ENCODE data around the gene CACNB4. TPM values are rescaled to one million over a fixed set of nuclear protein-coding genes. Genes with fewer than 3 reads are reported as not detected.
A peak's percentile ranks its signal among the peaks of the same experiment; 100 is the strongest.

Gene CACNB4
- total RNA-seq, 2 donors from 2014 or later = 0.93 to 0.95 TPM

GRCh38 chr2:152051436-152051835 is 47.4 kb downstream of the CACNB4 start:
- no peak overlapping the region for H3K9ac ChIP-seq (ENCODE audit: extremely low read depth, low read length, poor library complexity, severe bottlenecking)
- no peak for TF ChIP-seq CTCF (conservative IDR thresholded peaks at IDR 0.05)
- peaks cover 7% of the 10 kb centered on the region for H3K9me3 ChIP-seq (ENCODE audit: control insufficient read depth, low read length)
- Mint-ChIP-seq H3K27me3 (ENCODE audit: insufficient read depth) (peaks cover 62% of the 10 kb centered on the region), H3K9me3 (no peaks in the 10 kb centered on the region), H3K4me1 (peaks cover 9% of the 10 kb centered on the region), H3K4me3 (no peak overlapping the region), H3K36me3 (ENCODE audit: low read depth) (no peaks in the 10 kb centered on the region), H3K27ac (no peak overlapping the region)
- no peak for DNase-seq
- no peaks in the 10 kb centered on the region for H3K36me3 ChIP-seq (ENCODE audit: control insufficient read depth, insufficient read depth, low read length)
- H3K4me3 ChIP-seq (ENCODE audit: low read length) = no peak overlapping the region
- peaks cover 20% of the 10 kb centered on the region for H3K27me3 ChIP-seq (ENCODE audit: control insufficient read depth, insufficient read depth, low read length, poor library complexity, severe bottlenecking)
- 83 to 95% methylated on average over 1 to 3 of the region's 3 CpGs for WGBS, 2 experiments (ENCODE audit: insufficient coverage in 1 of 2, insufficient read length in 1 of 2)
- H3K27ac ChIP-seq (ENCODE audit: low read depth, low read length) = no peak overlapping the region
- peaks cover 5% of the 10 kb centered on the region for H3K4me1 ChIP-seq (ENCODE audit: control insufficient read depth, insufficient read depth, low read length)

- Histone ChIP-seq H3K27me3 (ENCODE audit: control insufficient read depth, insufficient read depth, low read length, poor library complexity, severe bottlenecking) (peaks cover 19% of the 10 kb centered on the region), H3K4me1 (ENCODE audit: control insufficient read depth, insufficient read depth, low read length) (peaks cover 5% of the 10 kb centered on the region), H3K9ac (ENCODE audit: extremely low read depth, low read length, poor library complexity, severe bottlenecking) (no peak overlapping the region), H3K4me3 (ENCODE audit: low read length) (no peak overlapping the region), H3K36me3 (ENCODE audit: control insufficient read depth, insufficient read depth, low read length) (no peaks in the 10 kb centered on the region), H3K27ac (ENCODE audit: low read depth, low read length) (no peak overlapping the region), H3K9me3 (ENCODE audit: control insufficient read depth, low read length) (peaks cover 6% of the 10 kb centered on the region)
- DNase-seq = no peak
- no peak for TF ChIP-seq CTCF (conservative IDR thresholded peaks at IDR 0.05)
- no peak overlapping the region for H3K27ac Mint-ChIP-seq
- 93 to 96% methylated on average over 3 to 6 of the region's 6 CpGs for WGBS, 2 experiments (ENCODE audit: insufficient coverage in 1 of 2, insufficient read length in 1 of 2)
- H3K36me3 Mint-ChIP-seq (ENCODE audit: low read depth) = no peaks in the 10 kb centered on the region
- H3K9me3 Mint-ChIP-seq = no peaks in the 10 kb centered on the region
- peaks cover 58% of the 10 kb centered on the region for H3K27me3 Mint-ChIP-seq (ENCODE audit: insufficient read depth)
- H3K4me1 Mint-ChIP-seq = peaks cover 8% of the 10 kb centered on the region
- no peak overlapping the region for H3K4me3 Mint-ChIP-seq
These were observed 47.9 kb downstream of the CACNB4 start for GRCh38 chr2:152050915-152051314.

GRCh38 chr2:152050341-152050740 is 48.5 kb downstream of the CACNB4 start:
- WGBS, 2 experiments (ENCODE audit: insufficient coverage in 1 of 2, insufficient read length in 1 of 2) = 43 to 50% methylated on average over 1 to 3 of the region's 3 CpGs
- H3K27ac ChIP-seq (ENCODE audit: low read depth, low read length) = no peak overlapping the region

More at GRCh38 chr2:152050341-152050740, 48.5 kb downstream of the CACNB4 start:
- no peak overlapping the region for H3K4me3 ChIP-seq (ENCODE audit: low read length)
- peaks cover 19% of the 10 kb centered on the region for H3K27me3 ChIP-seq (ENCODE audit: control insufficient read depth, insufficient read depth, low read length, poor library complexity, severe bottlenecking)
- peaks cover 4% of the 10 kb centered on the region for H3K4me1 Mint-ChIP-seq
- no peak for TF ChIP-seq CTCF (conservative IDR thresholded peaks at IDR 0.05)
- H3K9ac ChIP-seq (ENCODE audit: extremely low read depth, low read length, poor library complexity, severe bottlenecking) = no peak overlapping the region
- H3K27me3 Mint-ChIP-seq (ENCODE audit: insufficient read depth) = peaks cover 55% of the 10 kb centered on the region
- peaks cover 6% of the 10 kb centered on the region for H3K9me3 ChIP-seq (ENCODE audit: control insufficient read depth, low read length)
- no peaks in the 10 kb centered on the region for H3K9me3 Mint-ChIP-seq
- peak; percentile 65 for DNase-seq
- H3K27ac Mint-ChIP-seq = no peak overlapping the region
- H3K4me1 ChIP-seq (ENCODE audit: control insufficient read depth, insufficient read depth, low read length) = peaks cover 5% of the 10 kb centered on the region
- no peaks in the 10 kb centered on the region for H3K36me3 ChIP-seq (ENCODE audit: control insufficient read depth, insufficient read depth, low read length)
- no peak overlapping the region for H3K4me3 Mint-ChIP-seq
- H3K36me3 Mint-ChIP-seq (ENCODE audit: low read depth) = no peaks in the 10 kb centered on the region

Data from endodermal cell (in vitro differentiated cells).